ENCODE results near the gene MFAP4.

Gene MFAP4

GRCh38 chr17:19390951-19391350 lies 4.0 kb upstream of the MFAP4 start:
- Histone ChIP-seq H3K4me3 (no peak overlapping the region), H4K20me1 (0 out of 22 replicates have a peak, but pooled peaks cover 0 to 4% (median 0%) of the 10 kb centered on the region in 11 experiments), H3K4me1 (peaks cover 11 to 21% (median 18%) of the 10 kb centered on the region in 10 experiments; a peak in 19 of 20 replicates), H3K27me3 (no peaks in the 10 kb centered on the region), H3K27ac (no peak overlapping the region), H3K36me3 (peaks cover 0 to under 1% (median 0%) of the 10 kb centered on the region in 11 experiments; a peak in 1 of 22 replicates), H3K4me2 (no peak overlapping the region), H3K9ac (no peak overlapping the region), H3K9me3 (replicated peaks in 1 of 11) (no peaks in the 10 kb centered on the region)
- no peak for TF ChIP-seq Cebpa-rat (IDR thresholded peaks at IDR 0.05)

GRCh38 chr17:19388791-19389785 lies 2.1 kb upstream of the MFAP4 start:
- Histone ChIP-seq H3K9ac (no peak overlapping the region), H3K4me1 (peaks cover 24 to 38% (median 34%) of the 10 kb centered on the region in 10 experiments), H3K27me3 (no peaks in the 10 kb centered on the region), H3K4me3 (no peak overlapping the region), H3K9me3 (replicated peaks in 1 of 11) (no peaks in the 10 kb centered on the region), H3K27ac (no peak overlapping the region), H3K4me2 (no peak overlapping the region), H4K20me1 (peaks cover 0 to 13% (median 8%) of the 10 kb centered on the region in 11 experiments; a peak in 12 of 22 replicates), H3K36me3 (peaks cover 0 to 19% (median 3%) of the 10 kb centered on the region in 11 experiments; a peak in 11 of 22 replicates)
- TF ChIP-seq Cebpa-rat (IDR thresholded peaks at IDR 0.05) = no peak

GRCh38 chr17:19387921-19388521 lies 1.0 kb upstream of the MFAP4 start:
- Histone ChIP-seq H3K27me3 (no peaks in the 10 kb centered on the region), H3K9ac (peak overlapping the region in 1 of 11 experiments; percentile 42; a peak in 2 of 22 replicates), H3K4me2 (peak overlapping the region in 8 of 11 experiments; percentile 53 to 71 (median 59); a peak in 10 of 22 replicates), H3K36me3 (peaks cover 2 to 29% (median 12%) of the 10 kb centered on the region in 11 experiments; a peak in 18 of 22 replicates), H3K9me3 (replicated peaks in 1 of 11) (no peaks in the 10 kb centered on the region), H3K27ac (peak overlapping the region in 2 of 11 experiments; percentile 2 to 38; a peak in 2 of 22 replicates), H4K20me1 (peaks cover 0 to 23% (median 15%) of the 10 kb centered on the region in 11 experiments; a peak in 13 of 22 replicates), H3K4me1 (peaks cover 30 to 44% (median 39%) of the 10 kb centered on the region in 10 experiments), H3K4me3 (no peak overlapping the region)
- no peak for TF ChIP-seq Cebpa-rat (IDR thresholded peaks at IDR 0.05)

- no peak for TF ChIP-seq Cebpa-rat (IDR thresholded peaks at IDR 0.05)
- Histone ChIP-seq H3K27me3 (no peaks in the 10 kb centered on the region), H3K36me3 (peaks cover 18 to 46% (median 28%) of the 10 kb centered on the region in 11 experiments; a peak in 21 of 22 replicates), H3K4me3 (no peak overlapping the region), H3K9ac (no peak overlapping the region), H3K27ac (peak overlapping the region in 1 of 11 experiments; percentile 23; a peak in 3 of 22 replicates), H4K20me1 (peaks cover 0 to 40% (median 17%) of the 10 kb centered on the region in 11 experiments; a peak in 13 of 22 replicates), H3K4me1 (peaks cover 30 to 44% (median 40%) of the 10 kb centered on the region in 10 experiments), H3K9me3 (replicated peaks in 1 of 11) (no peaks in the 10 kb centered on the region), H3K4me2 (peak overlapping the region in 10 of 11 experiments; percentile 23 to 71 (median 52); a peak in 15 of 22 replicates)
Observed at GRCh38 chr17:19386051-19386929, 700 bp downstream of the MFAP4 start.

- Histone ChIP-seq H3K27ac (peak overlapping the region in 1 of 11 experiments; percentile 35; a peak in 2 of 22 replicates), H3K4me3 (no peak overlapping the region), H3K27me3 (no peaks in the 10 kb centered on the region), H3K36me3 (peaks cover 25 to 53% (median 35%) of the 10 kb centered on the region in 11 experiments), H4K20me1 (peaks cover 0 to 47% (median 19%) of the 10 kb centered on the region in 11 experiments; a peak in 13 of 22 replicates), H3K4me2 (peak overlapping the region in 5 of 11 experiments; percentile 50 to 68 (median 61); a peak in 9 of 22 replicates), H3K9me3 (replicated peaks in 1 of 11) (no peaks in the 10 kb centered on the region), H3K4me1 (peaks cover 30 to 44% (median 40%) of the 10 kb centered on the region in 10 experiments), H3K9ac (no peak overlapping the region)
- no peak for TF ChIP-seq Cebpa-rat (IDR thresholded peaks at IDR 0.05)
Observed at GRCh38 chr17:19385521-19385983, 1.4 kb downstream of the MFAP4 start.

- TF ChIP-seq Cebpa-rat (IDR thresholded peaks at IDR 0.05) = no peak
- Histone ChIP-seq H3K27ac (peak overlapping the region in 4 of 11 experiments; percentile 47 to 54 (median 52); a peak in 6 of 22 replicates), H3K9ac (peak overlapping the region in 3 of 11 experiments; percentile 27 to 53 (median 33); a peak in 4 of 22 replicates)
Observed at GRCh38 chr17:19384723-19385391, 2.1 kb downstream of the MFAP4 start.

More at GRCh38 chr17:19384723-19385391, 2.1 kb downstream of the MFAP4 start:
- Histone ChIP-seq H3K4me3 (no peak overlapping the region), H4K20me1 (peaks cover 0 to 54% (median 21%) of the 10 kb centered on the region in 11 experiments; a peak in 13 of 22 replicates), H3K9me3 (replicated peaks in 1 of 11) (no peaks in the 10 kb centered on the region), H3K4me2 (peak overlapping the region; percentile 14 to 68 (median 48); a peak in 20 of 22 replicates), H3K4me1 (peaks cover 30 to 47% (median 40%) of the 10 kb centered on the region in 10 experiments), H3K36me3 (peaks cover 32 to 60% (median 42%) of the 10 kb centered on the region in 11 experiments), H3K27me3 (no peaks in the 10 kb centered on the region)

Measured in BLaER1 treated with 17β-estradiol and CSF1 and Interleukin-3, amounts not matched to agents 10 nM and 100 nM (cell line).